Measurements from ENCODE around the gene AMDHD2.
"Not testable (repeated sequence)": the region's sequence is repeated elsewhere in the genome, so short reads cannot be mapped to it uniquely, and the experiment has no call there.

DNA sequence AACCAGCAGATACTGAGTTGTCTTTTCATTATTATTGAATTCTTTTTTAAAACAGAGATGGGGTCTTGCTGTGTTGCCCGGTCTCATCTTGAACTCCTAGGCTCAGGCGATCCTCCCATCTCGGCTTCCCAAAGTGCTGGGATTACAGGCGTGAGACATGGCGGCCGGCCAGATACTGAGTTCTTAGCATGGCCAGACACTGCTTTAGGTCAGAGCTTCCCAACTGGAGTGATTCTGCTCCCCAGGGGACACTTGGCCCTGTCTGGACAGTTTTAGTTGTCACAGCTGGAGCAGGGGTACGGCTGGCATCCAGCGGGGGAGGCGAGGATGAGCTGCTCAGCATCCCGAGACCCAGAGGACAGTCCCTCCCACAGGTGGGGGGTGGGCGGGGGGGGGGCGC is 58.7 kb downstream of the AMDHD2 start:
- TF ChIP-seq CTCF (IDR thresholded peaks at IDR 0.05 in 4 of 5, conservative IDR thresholded peaks at IDR 0.05 in 1 of 5); POLR2A (IDR thresholded peaks at IDR 0.05): not testable (repeated sequence)
